Measurements from ENCODE around the gene TMEM87B. TPM values are rescaled to one million over a fixed set of nuclear protein-coding genes. Genes with fewer than 3 reads are reported as not detected.

The TMEM87B gene
- total and polyA plus RNA-seq, 2 of the 8 experiments (the other 6 are each of a cell fraction or from before 2014, with no cell fraction given) = 7.2 to 9.0 TPM

DNA sequence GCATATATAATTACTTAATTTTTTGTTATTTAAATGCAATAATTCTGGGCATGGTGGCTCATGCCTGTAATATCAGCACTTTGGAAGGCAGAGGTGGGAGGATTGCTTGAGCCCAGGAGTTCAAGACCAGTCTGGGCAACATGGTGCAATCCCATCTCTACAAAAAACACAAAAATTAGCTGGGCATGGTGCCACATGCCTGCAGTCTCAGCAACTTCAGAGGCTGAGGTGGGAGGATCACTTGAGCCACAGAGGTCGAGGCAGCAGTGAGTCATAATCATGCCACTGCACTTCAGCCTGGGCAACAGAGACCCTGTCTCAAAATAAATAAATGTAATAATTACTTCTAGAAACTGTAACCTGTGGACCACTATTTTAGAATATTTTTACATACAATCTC lies 21.5 kb upstream of the TMEM87B start (continued):
- TF ChIP-seq, protein P1, sequence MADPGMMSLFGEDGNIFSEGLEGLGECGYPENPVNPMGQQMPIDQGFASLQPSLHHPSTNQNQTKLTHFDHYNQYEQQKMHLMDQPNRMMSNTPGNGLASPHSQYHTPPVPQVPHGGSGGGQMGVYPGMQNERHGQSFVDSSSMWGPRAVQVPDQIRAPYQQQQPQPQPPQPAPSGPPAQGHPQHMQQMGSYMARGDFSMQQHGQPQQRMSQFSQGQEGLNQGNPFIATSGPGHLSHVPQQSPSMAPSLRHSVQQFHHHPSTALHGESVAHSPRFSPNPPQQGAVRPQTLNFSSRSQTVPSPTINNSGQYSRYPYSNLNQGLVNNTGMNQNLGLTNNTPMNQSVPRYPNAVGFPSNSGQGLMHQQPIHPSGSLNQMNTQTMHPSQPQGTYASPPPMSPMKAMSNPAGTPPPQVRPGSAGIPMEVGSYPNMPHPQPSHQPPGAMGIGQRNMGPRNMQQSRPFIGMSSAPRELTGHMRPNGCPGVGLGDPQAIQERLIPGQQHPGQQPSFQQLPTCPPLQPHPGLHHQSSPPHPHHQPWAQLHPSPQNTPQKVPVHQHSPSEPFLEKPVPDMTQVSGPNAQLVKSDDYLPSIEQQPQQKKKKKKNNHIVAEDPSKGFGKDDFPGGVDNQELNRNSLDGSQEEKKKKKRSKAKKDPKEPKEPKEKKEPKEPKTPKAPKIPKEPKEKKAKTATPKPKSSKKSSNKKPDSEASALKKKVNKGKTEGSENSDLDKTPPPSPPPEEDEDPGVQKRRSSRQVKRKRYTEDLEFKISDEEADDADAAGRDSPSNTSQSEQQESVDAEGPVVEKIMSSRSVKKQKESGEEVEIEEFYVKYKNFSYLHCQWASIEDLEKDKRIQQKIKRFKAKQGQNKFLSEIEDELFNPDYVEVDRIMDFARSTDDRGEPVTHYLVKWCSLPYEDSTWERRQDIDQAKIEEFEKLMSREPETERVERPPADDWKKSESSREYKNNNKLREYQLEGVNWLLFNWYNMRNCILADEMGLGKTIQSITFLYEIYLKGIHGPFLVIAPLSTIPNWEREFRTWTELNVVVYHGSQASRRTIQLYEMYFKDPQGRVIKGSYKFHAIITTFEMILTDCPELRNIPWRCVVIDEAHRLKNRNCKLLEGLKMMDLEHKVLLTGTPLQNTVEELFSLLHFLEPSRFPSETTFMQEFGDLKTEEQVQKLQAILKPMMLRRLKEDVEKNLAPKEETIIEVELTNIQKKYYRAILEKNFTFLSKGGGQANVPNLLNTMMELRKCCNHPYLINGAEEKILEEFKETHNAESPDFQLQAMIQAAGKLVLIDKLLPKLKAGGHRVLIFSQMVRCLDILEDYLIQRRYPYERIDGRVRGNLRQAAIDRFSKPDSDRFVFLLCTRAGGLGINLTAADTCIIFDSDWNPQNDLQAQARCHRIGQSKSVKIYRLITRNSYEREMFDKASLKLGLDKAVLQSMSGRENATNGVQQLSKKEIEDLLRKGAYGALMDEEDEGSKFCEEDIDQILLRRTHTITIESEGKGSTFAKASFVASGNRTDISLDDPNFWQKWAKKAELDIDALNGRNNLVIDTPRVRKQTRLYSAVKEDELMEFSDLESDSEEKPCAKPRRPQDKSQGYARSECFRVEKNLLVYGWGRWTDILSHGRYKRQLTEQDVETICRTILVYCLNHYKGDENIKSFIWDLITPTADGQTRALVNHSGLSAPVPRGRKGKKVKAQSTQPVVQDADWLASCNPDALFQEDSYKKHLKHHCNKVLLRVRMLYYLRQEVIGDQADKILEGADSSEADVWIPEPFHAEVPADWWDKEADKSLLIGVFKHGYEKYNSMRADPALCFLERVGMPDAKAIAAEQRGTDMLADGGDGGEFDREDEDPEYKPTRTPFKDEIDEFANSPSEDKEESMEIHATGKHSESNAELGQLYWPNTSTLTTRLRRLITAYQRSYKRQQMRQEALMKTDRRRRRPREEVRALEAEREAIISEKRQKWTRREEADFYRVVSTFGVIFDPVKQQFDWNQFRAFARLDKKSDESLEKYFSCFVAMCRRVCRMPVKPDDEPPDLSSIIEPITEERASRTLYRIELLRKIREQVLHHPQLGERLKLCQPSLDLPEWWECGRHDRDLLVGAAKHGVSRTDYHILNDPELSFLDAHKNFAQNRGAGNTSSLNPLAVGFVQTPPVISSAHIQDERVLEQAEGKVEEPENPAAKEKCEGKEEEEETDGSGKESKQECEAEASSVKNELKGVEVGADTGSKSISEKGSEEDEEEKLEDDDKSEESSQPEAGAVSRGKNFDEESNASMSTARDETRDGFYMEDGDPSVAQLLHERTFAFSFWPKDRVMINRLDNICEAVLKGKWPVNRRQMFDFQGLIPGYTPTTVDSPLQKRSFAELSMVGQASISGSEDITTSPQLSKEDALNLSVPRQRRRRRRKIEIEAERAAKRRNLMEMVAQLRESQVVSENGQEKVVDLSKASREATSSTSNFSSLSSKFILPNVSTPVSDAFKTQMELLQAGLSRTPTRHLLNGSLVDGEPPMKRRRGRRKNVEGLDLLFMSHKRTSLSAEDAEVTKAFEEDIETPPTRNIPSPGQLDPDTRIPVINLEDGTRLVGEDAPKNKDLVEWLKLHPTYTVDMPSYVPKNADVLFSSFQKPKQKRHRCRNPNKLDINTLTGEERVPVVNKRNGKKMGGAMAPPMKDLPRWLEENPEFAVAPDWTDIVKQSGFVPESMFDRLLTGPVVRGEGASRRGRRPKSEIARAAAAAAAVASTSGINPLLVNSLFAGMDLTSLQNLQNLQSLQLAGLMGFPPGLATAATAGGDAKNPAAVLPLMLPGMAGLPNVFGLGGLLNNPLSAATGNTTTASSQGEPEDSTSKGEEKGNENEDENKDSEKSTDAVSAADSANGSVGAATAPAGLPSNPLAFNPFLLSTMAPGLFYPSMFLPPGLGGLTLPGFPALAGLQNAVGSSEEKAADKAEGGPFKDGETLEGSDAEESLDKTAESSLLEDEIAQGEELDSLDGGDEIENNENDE (IDR thresholded peaks at IDR 0.05; ENCODE audit: insufficient replicate concordance, low read length) = no peak
- TF ChIP-seq SP4 (IDR thresholded peaks at IDR 0.05; ENCODE audit: low read length) (no peak), KDM4A (IDR thresholded peaks at IDR 0.05; ENCODE audit: low read depth, low read length, severe bottlenecking) (no peak), CBX8 (IDR thresholded peaks at IDR 0.05; ENCODE audit: borderline replicate concordance, low read depth, low read length) (no peak), SIN3A (conservative IDR thresholded peaks at IDR 0.05 in 1 of 2, IDR thresholded peaks at IDR 0.05 in 1 of 2; ENCODE audit: low read depth in 1 of 2, low read length in 2 of 2) (no peak), EP300 (IDR thresholded peaks at IDR 0.05; ENCODE audit: borderline replicate concordance in 1 of 2, low read depth in 2 of 2, low read length in 2 of 2) (no peak), MAFK (IDR thresholded peaks at IDR 0.05; ENCODE audit: low read depth, low read length) (no peak), BRCA1 (IDR thresholded peaks at IDR 0.05; ENCODE audit: low read depth, low read length) (no peak), KDM5A (IDR thresholded peaks at IDR 0.05; ENCODE audit: low read length) (no peak), SP2 (IDR thresholded peaks at IDR 0.05; ENCODE audit: low read length) (no peak), YY1 (IDR thresholded peaks at IDR 0.05; ENCODE audit: low read depth, low read length) (no peak), CHD1 (IDR thresholded peaks at IDR 0.05; ENCODE audit: low read depth, low read length) (no peak), CHD2 (IDR thresholded peaks at IDR 0.05; ENCODE audit: low read length) (no peak)

Measured in H1 (cell line).